Psoas muscle (tissue), 8 donors: ENCODE data around the gene NOTCH4. TPM values are rescaled to one million over a fixed set of nuclear protein-coding genes. Genes with fewer than 3 reads are reported as not detected.

Source experiments
- ATAC-seq, 4 donors: fragments of 200-7000 bp; cut with Tn5 transposase; one replicate each; pipeline ENCODE4 v1.9.1; 2020; ENCODE audit warnings: moderate library complexity in 3 of 4, mild to moderate bottlenecking in 2 of 4
- DNase-seq, 2 donors: peaks; one replicate each; pipeline ENCODE4 v3.0.0-alpha.2; 2020
- H3K27ac ChIP-seq: fragments of 200-600 bp; one replicate; pipeline ENCODE4 v1.8.0; 2022
- H3K27me3 ChIP-seq, 3 donors: fragments of 200-600 bp in 1 of 3; one replicate each; pipeline versions ENCODE4 v1.6.1 to v1.8.0; 2013 to 2022; ENCODE audit warnings: low read length in 2 of 3, mild to moderate bottlenecking in 2 of 3, moderate library complexity in 1 of 3; ENCODE audit not compliant: insufficient read depth in 3 of 3
- H3K36me3 ChIP-seq, 2 donors: fragments of 200-600 bp in 1 of 2; one replicate each; pipeline versions ENCODE4 v1.6.1 to v1.8.0; 2013 to 2022; ENCODE audit warnings: low read depth in 1 of 2, mild to moderate bottlenecking in 1 of 2, moderate library complexity in 1 of 2; ENCODE audit not compliant: insufficient read depth in 1 of 2
- H3K4me1 ChIP-seq: fragments of 200-600 bp; one replicate; pipeline ENCODE4 v1.8.0; 2022
- H3K4me3 ChIP-seq: fragments of 200-600 bp; one replicate; pipeline ENCODE4 v1.8.0; 2022; ENCODE audit warnings: mild to moderate bottlenecking
- H3K9me3 ChIP-seq: fragments of 200-600 bp; one replicate; pipeline ENCODE4 v1.8.0; 2022
- CTCF ChIP-seq: fragments of 200-600 bp; IDR thresholded peaks from one replicate; pipeline ENCODE4 v1.8.0; 2022; ENCODE audit warnings: antibody characterized with exemption
- WGBS, 3 donors: extraction: QIAGEN DNeasy Blood & Tissue Kit; methylation state at CpG; one replicate each; pipeline versions ENCODE4 v1.1.6 to v1.1.7; 2013; 5-methylcytosine and 5-hydroxymethylcytosine counted together
- intact Hi-C, 2 donors: fragments of 100-400 bp; cut with DNase I; formaldehyde crosslinking; loops; one replicate each; pipeline versions ENCODE4 v1.11.0 to v1.14.2; 2022
- polyA plus RNA-seq, 3 donors: library from polyadenylated mRNA; stranded (reverse); fragments of 200-250 nt; gene quantifications; one replicate each; pipeline ENCODE4 v1.2.3, GENCODE V29; 2013
- total RNA-seq, 4 donors: library from RNA; stranded (reverse); fragmentation: NEBNext Ultra II Directional in 2 of 4; extraction: Animal tissue kit (Norgen Biotek cat#: 25700) in 2 of 4; gene quantifications; one replicate each; pipeline versions ENCODE4 v1.2.1 to v1.2.4, GENCODE V29; 2021 to 2023
- donor health status: healthy with polysubstance abuse.
- donor health status: DM: no; HTN: no; CAD: no; lungs with moderate emphysema.
- donor health status: Bipolar disorder and iron deficiency.
- donor health status: healthy.
- donor health status: DM: yes; HTN: yes; CAD: no.
- donor health status: DM: no; HTN: no; CAD: no.
- donor health status: DM: no; HTN: no; CAD: no.
- donor health status: DM: yes; HTN: yes; CAD: no.

Gene NOTCH4
- total and polyA plus RNA-seq, 7 donors = 9.7 to 19.5 (median 12.6) TPM

GRCh38 chr6:32168807-32169591 is 54.9 kb downstream of the NOTCH4 start:
- ATAC-seq (peak in 2 of 4 donors; percentile 25 to 48), DNase-seq (no peak)
- H3K27ac ChIP-seq = no peak overlapping the region
- no peak for TF ChIP-seq CTCF
- H3K9me3 ChIP-seq = no peaks in the 10 kb centered on the region
- H3K4me1 ChIP-seq = no peaks in the 10 kb centered on the region
- intact Hi-C loops = no loop called here
- WGBS, 3 donors = 66 to 87% (median 70%) methylated on average over 11 of the region's 11 CpGs
- no peaks in the 10 kb centered on the region for H3K27me3 ChIP-seq
- H3K4me3 ChIP-seq = no peak overlapping the region
- H3K36me3 ChIP-seq = peaks cover 0 to 54% of the 10 kb centered on the region in 2 donors

- intact Hi-C loops = no loop called here
- Histone ChIP-seq H3K4me1 (no peaks in the 10 kb centered on the region), H3K36me3 (peaks cover 0 to 54% of the 10 kb centered on the region in 2 donors), H3K27ac (no peak overlapping the region), H3K9me3 (no peaks in the 10 kb centered on the region), H3K4me3 (no peak overlapping the region), H3K27me3 (no peaks in the 10 kb centered on the region)
- ATAC-seq = no peak
- no peak for DNase-seq
- TF ChIP-seq CTCF = no peak
- WGBS, 3 donors = 56 to 58% (median 58%) methylated on average over 2 of the region's 2 CpGs
Observed at GRCh38 chr6:32168350-32168749, 55.5 kb downstream of the NOTCH4 start.

GRCh38 chr6:32167761-32168262 is 56.1 kb downstream of the NOTCH4 start:
- no peak for TF ChIP-seq CTCF
- peaks cover 0 to 59% of the 10 kb centered on the region in 2 donors for H3K36me3 ChIP-seq
- H3K27me3 ChIP-seq = no peaks in the 10 kb centered on the region
- DNase-seq (no peak), ATAC-seq (no peak)
- H3K4me3 ChIP-seq = no peak overlapping the region
- no peaks in the 10 kb centered on the region for H3K9me3 ChIP-seq
- no peaks in the 10 kb centered on the region for H3K4me1 ChIP-seq
- 68 to 71% (median 69%) methylated on average over 6 of the region's 6 CpGs for WGBS, 3 donors
- intact Hi-C loops = no loop called here
- no peak overlapping the region for H3K27ac ChIP-seq

GRCh38 chr6:32167154-32167760 is 56.6 kb downstream of the NOTCH4 start:
- H3K4me1 ChIP-seq = no peaks in the 10 kb centered on the region
- H3K4me3 ChIP-seq = no peak overlapping the region
- intact Hi-C loops = no loop called here
- 76 to 80% (median 77%) methylated on average over 32 of the region's 32 CpGs for WGBS, 3 donors
- H3K27me3 ChIP-seq = no peaks in the 10 kb centered on the region
- DNase-seq (no peak), ATAC-seq (no peak)
- H3K9me3 ChIP-seq = no peaks in the 10 kb centered on the region
- peaks cover 0 to 65% of the 10 kb centered on the region in 2 donors for H3K36me3 ChIP-seq
- TF ChIP-seq CTCF = no peak
- H3K27ac ChIP-seq = no peak overlapping the region
